Neutrophil (primary cell): ENCODE data around the gene LHX4.
A peak's percentile ranks its signal among the peaks of the same experiment; 100 is the strongest.

Experiments used
- H3K27ac ChIP-seq: fragments of 200-600 bp; sonication (generic); 2 replicates; pipeline ENCODE4 v1.5.1; 2016; ENCODE audit warnings: mild to moderate bottlenecking, moderate library complexity
- H3K27me3 ChIP-seq: fragments of 200-600 bp; sonication (generic); 2 replicates; pipeline ENCODE4 v1.6.0; 2016; ENCODE audit warnings: mild to moderate bottlenecking
- H3K36me3 ChIP-seq: fragments of 200-600 bp; sonication (generic); 2 replicates; pipeline ENCODE4 v1.5.1; 2017
- H3K4me1 ChIP-seq, 2 experiments: fragments of 200-600 bp in 1 of 2; sonication (generic) in 1 of 2; 1 replicate in 1 of 2; 2 replicates in 1 of 2; pipeline versions ENCODE4 v1.5.1 to v1.6.1; 2013 to 2016; ENCODE audit warnings: low read depth in 1 of 2, low read length in 1 of 2, mild to moderate bottlenecking in 1 of 2, moderate library complexity in 1 of 2; ENCODE audit not compliant: control insufficient read depth in 1 of 2, insufficient read depth in 1 of 2
- H3K4me3 ChIP-seq, 2 experiments: fragments of 200-600 bp in 1 of 2; sonication (generic) in 1 of 2; 1 replicate in 1 of 2; 2 replicates in 1 of 2; pipeline ENCODE4 v1.5.1; 2013 to 2016; ENCODE audit warnings: low read depth in 1 of 2, low read length in 1 of 2, mild to moderate bottlenecking in 1 of 2, moderate library complexity in 1 of 2
- H3K9me3 ChIP-seq: fragments of 200-600 bp; sonication (generic); 2 replicates; pipeline ENCODE4 v1.5.1; 2016
- TF ChIP-seq, protein P1 (sequence below): fragments of 200-600 bp; sonication (generic); IDR thresholded peaks from 2 replicates; pipeline ENCODE4 v1.5.1; 2016; ENCODE audit warnings: antibody characterized with exemption

The LHX4 gene

DNA sequence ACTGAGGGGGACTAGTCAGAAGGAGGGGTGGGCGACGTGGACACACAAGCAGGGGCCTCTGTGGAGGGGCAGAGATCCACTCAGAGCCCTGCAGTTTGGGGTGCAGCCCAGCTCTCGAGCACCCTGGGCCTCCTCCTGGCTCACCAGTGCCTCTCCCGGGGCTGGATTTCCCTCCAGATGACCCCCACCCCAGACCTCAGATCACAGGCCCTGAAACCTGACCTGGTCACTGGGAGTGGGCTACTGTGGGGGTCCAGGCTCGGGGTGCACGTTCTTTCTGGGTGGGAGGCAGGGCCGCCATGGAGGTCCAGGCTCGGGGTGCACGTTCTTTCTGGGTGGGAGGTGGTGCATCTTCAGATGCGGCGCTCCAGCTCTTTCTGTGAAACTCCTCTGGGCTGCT, 10.3 kb upstream of the LHX4 start:
- TF ChIP-seq, protein P1, sequence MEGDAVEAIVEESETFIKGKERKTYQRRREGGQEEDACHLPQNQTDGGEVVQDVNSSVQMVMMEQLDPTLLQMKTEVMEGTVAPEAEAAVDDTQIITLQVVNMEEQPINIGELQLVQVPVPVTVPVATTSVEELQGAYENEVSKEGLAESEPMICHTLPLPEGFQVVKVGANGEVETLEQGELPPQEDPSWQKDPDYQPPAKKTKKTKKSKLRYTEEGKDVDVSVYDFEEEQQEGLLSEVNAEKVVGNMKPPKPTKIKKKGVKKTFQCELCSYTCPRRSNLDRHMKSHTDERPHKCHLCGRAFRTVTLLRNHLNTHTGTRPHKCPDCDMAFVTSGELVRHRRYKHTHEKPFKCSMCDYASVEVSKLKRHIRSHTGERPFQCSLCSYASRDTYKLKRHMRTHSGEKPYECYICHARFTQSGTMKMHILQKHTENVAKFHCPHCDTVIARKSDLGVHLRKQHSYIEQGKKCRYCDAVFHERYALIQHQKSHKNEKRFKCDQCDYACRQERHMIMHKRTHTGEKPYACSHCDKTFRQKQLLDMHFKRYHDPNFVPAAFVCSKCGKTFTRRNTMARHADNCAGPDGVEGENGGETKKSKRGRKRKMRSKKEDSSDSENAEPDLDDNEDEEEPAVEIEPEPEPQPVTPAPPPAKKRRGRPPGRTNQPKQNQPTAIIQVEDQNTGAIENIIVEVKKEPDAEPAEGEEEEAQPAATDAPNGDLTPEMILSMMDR = no peak
- no peaks in the 10 kb centered on the region for H3K36me3 ChIP-seq
- no peak overlapping the region for H3K27ac ChIP-seq
- no peak overlapping the region for H3K4me3 ChIP-seq
- no peaks in the 10 kb centered on the region for H3K4me1 ChIP-seq
- peaks cover 38% of the 10 kb centered on the region for H3K27me3 ChIP-seq
- H3K9me3 ChIP-seq = no peaks in the 10 kb centered on the region

DNA sequence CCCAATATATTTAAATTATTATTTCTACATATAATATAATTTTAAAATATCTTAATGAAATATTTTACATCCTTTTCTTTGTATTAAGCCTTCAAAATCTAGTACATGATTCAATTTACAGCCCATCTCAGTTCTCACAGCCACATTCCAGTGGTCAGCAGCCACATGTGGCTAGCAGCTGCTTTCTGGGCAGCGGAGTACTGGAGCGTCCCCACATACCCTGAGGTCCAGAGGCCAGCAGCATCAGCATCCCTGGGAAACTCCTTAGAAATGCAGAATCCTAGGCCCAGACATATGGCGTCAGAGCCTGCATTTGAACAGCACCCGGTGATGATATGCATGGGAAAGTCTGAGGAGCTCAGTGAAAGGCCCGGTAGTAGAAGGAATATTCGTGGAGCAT, 8.6 kb upstream of the LHX4 start:
- H3K4me1 ChIP-seq = no peaks in the 10 kb centered on the region

DNA sequence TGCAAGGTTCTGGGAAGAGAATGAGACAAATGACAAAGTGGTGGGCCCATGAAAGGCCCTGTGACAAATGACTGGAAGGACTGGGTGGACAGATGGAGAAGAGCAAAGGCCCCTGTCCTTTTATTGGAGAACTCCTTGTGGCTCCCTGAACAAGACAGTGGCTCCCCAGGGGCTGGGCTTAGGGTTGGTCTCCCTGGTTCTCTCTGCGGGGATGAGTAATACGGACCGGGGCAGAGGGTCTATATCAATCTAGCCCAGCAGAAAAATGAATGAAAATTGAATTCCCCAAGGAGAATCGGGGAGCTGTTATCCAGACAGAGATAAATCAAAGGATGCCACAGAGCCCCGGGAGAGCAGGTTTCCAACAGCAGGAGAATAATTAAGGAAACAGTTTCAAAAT, 5.2 kb upstream of the LHX4 start:
- Histone ChIP-seq H3K27ac (no peak overlapping the region), H3K36me3 (no peaks in the 10 kb centered on the region), H3K4me1 (peaks cover 7 to 18% of the 10 kb centered on the region in 2 experiments), H3K27me3 (peaks cover 89% of the 10 kb centered on the region), H3K9me3 (no peaks in the 10 kb centered on the region), H3K4me3 (no peak overlapping the region)
- TF ChIP-seq, protein P1 = no peak

More for the DNA sequence above, 8.6 kb upstream of the LHX4 start:
- TF ChIP-seq, protein P1 = no peak
- no peaks in the 10 kb centered on the region for H3K9me3 ChIP-seq
- H3K27ac ChIP-seq = no peak overlapping the region
- H3K4me3 ChIP-seq = no peak overlapping the region
- peaks cover 55% of the 10 kb centered on the region for H3K27me3 ChIP-seq
- H3K36me3 ChIP-seq = no peaks in the 10 kb centered on the region

DNA sequence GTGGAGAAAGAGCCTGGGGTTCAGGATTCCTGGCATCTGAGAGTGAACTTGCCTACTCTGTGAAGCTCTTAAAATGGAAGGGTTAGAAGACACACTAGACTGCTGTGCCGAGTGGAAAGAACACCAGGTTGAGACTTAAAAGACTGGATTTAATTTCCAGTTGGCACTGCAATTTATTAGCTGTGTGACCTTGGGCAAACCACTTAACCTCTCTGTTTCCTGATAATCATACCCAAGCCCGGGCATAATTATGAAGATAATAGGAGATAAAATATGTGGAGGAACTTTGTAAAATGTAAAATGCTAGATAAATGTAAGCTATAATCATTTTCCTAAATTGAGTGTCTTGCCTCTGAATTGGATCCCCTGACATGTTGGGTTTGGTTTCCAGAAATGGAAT, 4.7 kb upstream of the LHX4 start:
- peaks cover 92% of the 10 kb centered on the region for H3K27me3 ChIP-seq
- no peaks in the 10 kb centered on the region for H3K36me3 ChIP-seq
- H3K4me1 ChIP-seq = peaks cover 10 to 23% of the 10 kb centered on the region in 2 experiments
- TF ChIP-seq, protein P1 = no peak
- H3K4me3 ChIP-seq = no peak overlapping the region
- H3K27ac ChIP-seq = no peak overlapping the region
- no peaks in the 10 kb centered on the region for H3K9me3 ChIP-seq

DNA sequence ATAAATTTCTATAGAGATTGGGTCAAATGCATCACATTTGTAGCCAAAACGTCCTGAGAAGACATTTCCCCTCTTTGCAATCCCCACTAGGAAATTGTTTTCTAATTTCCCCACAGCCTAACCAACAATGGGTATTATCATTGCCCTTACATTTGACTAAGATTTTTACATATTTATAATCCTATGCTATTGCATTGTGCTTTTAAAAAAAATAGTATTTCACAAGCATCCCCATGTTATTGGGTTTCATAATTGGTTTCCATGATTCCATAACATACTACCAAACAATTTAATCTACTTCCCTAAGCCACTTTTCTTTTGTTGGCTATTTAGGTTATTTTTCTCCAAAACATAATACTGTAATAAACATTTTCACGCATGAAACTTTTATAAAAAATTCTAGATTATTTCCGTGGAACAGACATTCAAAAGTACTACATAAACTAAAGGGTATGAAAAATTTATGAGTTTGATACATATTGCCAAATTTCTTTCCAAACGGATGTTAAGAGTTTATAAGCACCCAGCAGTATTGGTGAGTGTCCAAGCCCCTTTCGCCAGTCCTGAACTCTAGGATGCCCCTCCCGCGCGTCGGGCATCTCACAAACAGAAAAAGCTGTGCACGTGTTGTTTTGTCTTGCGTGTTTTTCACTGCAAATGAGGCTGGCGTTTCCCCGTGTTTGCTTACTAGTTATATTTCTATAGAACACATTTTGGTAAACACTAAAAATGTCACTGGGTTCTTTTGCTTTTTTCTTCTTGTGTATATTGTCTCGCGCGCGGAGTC, 2.0 kb upstream of the LHX4 start:
- Histone ChIP-seq H3K9me3 (no peaks in the 10 kb centered on the region), H3K27ac (no peak overlapping the region), H3K4me3 (peak overlapping the region in 1 of 2 experiments; percentile 80), H3K36me3 (no peaks in the 10 kb centered on the region), H3K4me1 (peaks cover 30 to 50% of the 10 kb centered on the region in 2 experiments), H3K27me3 (peaks cover 100% of the 10 kb centered on the region)
- TF ChIP-seq, protein P1 = no peak
